ENCODE results near the gene BPNT1. TPM values are rescaled to one million over a fixed set of nuclear protein-coding genes. Genes with fewer than 3 reads are reported as not detected.
"Not testable (repeated sequence)": the region's sequence is repeated elsewhere in the genome, so short reads cannot be mapped to it uniquely, and the experiment has no call there.

Gene BPNT1
- total RNA-seq, 4 donors from 2014 or later, result 12.3 to 28.8 (median 13.5) TPM

DNA sequence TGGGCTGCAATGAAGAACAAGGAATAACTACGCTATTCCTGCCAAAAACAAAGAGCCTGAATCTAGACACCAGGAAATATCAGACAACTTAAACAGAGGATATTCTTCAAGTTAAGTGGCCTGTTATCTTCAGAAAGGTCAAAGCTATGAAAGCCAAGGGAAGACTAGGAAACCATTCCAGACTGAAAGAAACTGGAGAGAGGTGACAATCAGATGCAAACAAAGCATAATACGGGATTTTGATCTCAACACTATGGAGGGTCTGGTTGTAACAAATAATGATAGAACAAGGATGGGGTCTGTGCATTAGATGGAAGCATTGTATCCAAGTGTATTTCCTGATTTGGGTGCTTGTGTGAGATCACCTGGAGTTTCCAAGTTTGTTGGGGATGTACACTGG is 45.9 kb downstream of the BPNT1 start:
- TF ChIP-seq POLR2A (IDR thresholded peaks at IDR 0.05), result no peak
- TF ChIP-seq, protein P1, sequence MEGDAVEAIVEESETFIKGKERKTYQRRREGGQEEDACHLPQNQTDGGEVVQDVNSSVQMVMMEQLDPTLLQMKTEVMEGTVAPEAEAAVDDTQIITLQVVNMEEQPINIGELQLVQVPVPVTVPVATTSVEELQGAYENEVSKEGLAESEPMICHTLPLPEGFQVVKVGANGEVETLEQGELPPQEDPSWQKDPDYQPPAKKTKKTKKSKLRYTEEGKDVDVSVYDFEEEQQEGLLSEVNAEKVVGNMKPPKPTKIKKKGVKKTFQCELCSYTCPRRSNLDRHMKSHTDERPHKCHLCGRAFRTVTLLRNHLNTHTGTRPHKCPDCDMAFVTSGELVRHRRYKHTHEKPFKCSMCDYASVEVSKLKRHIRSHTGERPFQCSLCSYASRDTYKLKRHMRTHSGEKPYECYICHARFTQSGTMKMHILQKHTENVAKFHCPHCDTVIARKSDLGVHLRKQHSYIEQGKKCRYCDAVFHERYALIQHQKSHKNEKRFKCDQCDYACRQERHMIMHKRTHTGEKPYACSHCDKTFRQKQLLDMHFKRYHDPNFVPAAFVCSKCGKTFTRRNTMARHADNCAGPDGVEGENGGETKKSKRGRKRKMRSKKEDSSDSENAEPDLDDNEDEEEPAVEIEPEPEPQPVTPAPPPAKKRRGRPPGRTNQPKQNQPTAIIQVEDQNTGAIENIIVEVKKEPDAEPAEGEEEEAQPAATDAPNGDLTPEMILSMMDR (IDR thresholded peaks at IDR 0.05), result no peak
- H3K36me3 ChIP-seq, result no peaks in the 10 kb centered on the region
- DNase-seq, result no peak
- no peaks in the 10 kb centered on the region for H3K4me1 ChIP-seq
- no peaks in the 10 kb centered on the region for H3K9me3 ChIP-seq
- no peak overlapping the region for H3K4me3 ChIP-seq
- no peak overlapping the region for H3K27ac ChIP-seq
- H3K27me3 ChIP-seq, result no peaks in the 10 kb centered on the region
- intact Hi-C loops (cut with DNase I; ENCODE audit: low total_unique reads), result no loop called here

DNA sequence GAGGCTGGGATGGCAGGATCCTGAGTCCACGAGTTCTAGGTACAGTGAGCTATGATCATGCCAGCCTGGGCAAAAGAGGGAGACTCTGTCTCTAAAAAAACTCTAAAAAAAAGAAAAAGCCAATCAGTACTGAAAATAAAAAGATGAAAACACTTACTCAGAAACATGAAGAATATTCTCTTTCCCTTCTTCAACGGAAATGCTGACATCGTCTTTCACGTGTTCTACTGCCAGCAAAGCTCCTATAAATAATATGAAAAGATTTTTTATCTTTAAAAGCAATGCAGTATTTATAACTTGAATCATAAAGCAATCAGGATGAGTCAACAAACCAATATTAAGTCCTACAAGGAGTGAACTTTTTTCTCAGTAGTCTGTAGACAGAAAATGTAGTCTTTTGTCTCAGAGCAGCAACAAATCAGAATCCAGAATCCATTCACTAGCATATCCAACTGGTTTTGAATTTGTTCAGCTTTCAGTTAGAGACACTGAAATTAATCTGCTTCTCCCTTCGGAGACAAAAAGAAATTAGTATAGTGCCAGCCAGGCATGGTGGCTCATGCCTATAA is 49.5 kb downstream of the BPNT1 start:
- no peak for DNase-seq
- no peak overlapping the region for H3K27ac ChIP-seq
- H3K27me3 ChIP-seq, result no peaks in the 10 kb centered on the region
- intact Hi-C loops (cut with DNase I; ENCODE audit: low total_unique reads), result no loop called here
- no peaks in the 10 kb centered on the region for H3K9me3 ChIP-seq
- no peaks in the 10 kb centered on the region for H3K4me1 ChIP-seq
- TF ChIP-seq, protein P1 (IDR thresholded peaks at IDR 0.05), result no peak
- no peak for TF ChIP-seq POLR2A (IDR thresholded peaks at IDR 0.05)
- H3K36me3 ChIP-seq, result no peaks in the 10 kb centered on the region
- no peak overlapping the region for H3K4me3 ChIP-seq

DNA sequence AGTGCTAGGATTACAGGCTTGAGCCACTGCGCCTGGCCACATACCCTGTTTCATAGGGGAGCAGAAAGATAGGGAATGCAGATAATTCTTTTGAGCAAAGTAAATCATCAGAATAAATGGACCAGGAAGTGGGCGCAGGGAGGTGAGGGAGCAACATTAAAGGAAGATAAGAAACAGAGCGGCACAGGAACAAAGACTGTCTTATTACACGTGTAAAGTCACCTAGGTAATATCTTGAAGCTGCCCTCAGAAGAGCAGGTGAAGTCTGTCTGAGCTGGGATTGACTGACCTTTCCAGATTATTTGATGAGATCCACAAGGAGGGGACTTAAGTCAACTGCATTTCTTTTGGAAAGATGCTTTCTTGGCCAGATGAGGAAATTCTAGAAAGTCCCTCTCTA is 50.9 kb downstream of the BPNT1 start:
- Histone ChIP-seq H3K4me1 (no peaks in the 10 kb centered on the region), H3K4me3 (no peak overlapping the region), H3K27ac (no peak overlapping the region), H3K27me3 (no peaks in the 10 kb centered on the region), H3K36me3 (no peaks in the 10 kb centered on the region), H3K9me3 (no peaks in the 10 kb centered on the region)
- intact Hi-C loops (cut with DNase I; ENCODE audit: low total_unique reads), result no loop called here
- TF ChIP-seq, protein P1 (IDR thresholded peaks at IDR 0.05), result no peak
- no peak for TF ChIP-seq POLR2A (IDR thresholded peaks at IDR 0.05)
- no peak for DNase-seq

DNA sequence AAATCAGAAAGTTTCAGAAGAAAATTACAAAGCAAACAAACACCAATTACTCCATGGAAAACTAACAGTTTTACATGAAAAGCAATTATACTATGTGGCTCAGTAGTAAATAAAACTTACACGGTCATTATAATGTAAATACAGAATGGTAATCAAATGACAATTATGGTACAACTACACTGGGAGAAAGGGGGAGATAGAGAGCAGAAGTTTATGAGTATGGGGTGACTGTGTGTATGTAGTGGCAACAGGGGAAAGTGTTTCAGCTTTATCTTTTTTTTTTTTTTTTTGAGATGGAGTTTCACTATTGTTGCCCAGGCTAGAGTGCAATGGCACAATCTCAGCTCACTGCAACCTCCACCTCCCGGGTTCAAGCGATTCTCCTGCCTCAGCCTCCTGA is 51.8 kb downstream of the BPNT1 start:
- H3K36me3 ChIP-seq; H3K27me3 ChIP-seq; DNase-seq; H3K4me3 ChIP-seq; H3K4me1 ChIP-seq; H3K9me3 ChIP-seq; intact Hi-C loops (cut with DNase I; ENCODE audit: low total_unique reads); H3K27ac ChIP-seq: not testable (repeated sequence)

DNA sequence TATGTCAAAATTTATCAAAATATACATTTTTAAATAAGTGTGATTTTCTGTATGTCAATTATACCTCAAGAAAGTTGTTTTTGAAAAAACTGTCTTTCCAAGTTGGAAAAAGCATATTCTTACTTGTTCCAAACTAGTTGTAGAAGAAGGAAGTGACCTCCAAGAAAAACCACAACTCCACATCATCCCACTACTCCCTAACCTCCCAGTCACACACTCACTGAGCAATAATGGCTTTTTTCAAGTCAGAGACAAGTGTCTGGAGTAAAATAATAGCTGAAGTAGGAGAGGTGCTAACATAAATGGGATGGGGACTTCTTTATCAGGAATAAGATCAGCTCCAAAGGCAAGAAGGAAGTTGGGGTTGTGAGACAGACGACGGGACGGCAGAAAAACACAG is 56.7 kb downstream of the BPNT1 start:
- TF ChIP-seq POLR2A (IDR thresholded peaks at IDR 0.05), result no peak
- TF ChIP-seq, protein P1 (IDR thresholded peaks at IDR 0.05), result no peak
- peaks cover 0 to 5% of the 10 kb centered on the region in 2 donors for H3K36me3 ChIP-seq
- H3K27me3 ChIP-seq, result no peaks in the 10 kb centered on the region
- H3K4me1 ChIP-seq, result no peaks in the 10 kb centered on the region
- no peaks in the 10 kb centered on the region for H3K9me3 ChIP-seq
- intact Hi-C loops (cut with DNase I; ENCODE audit: low total_unique reads), result no loop called here
- no peak overlapping the region for H3K4me3 ChIP-seq
- H3K27ac ChIP-seq, result no peak overlapping the region
- DNase-seq, result no peak

DNA sequence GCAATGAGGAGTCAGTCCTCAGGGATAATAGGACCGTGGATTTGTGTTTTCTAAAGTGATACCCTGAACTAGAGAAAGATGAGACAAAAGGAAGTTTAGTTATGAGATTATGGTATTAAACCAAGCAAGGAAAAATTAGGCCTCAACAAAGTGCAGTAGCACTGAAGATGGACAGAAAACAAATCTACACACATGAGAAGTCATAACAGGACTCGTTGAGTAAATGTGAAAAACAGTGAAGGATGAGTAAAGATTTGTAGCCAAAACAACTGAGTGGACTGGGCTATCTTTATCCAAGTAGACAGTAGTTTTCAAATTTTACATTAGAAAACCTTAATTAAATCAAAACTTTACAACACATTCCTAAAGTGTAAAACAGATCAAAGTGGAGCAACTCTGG is 58.3 kb downstream of the BPNT1 start:
- Histone ChIP-seq H3K27ac (no peak overlapping the region), H3K9me3 (no peaks in the 10 kb centered on the region), H3K27me3 (no peaks in the 10 kb centered on the region), H3K4me1 (no peaks in the 10 kb centered on the region), H3K4me3 (no peak overlapping the region), H3K36me3 (peaks cover 0 to 5% of the 10 kb centered on the region in 2 donors)
- no peak for TF ChIP-seq POLR2A (IDR thresholded peaks at IDR 0.05)
- TF ChIP-seq, protein P1 (IDR thresholded peaks at IDR 0.05), result no peak
- DNase-seq, result no peak
- intact Hi-C loops (cut with DNase I; ENCODE audit: low total_unique reads), result no loop called here

All from uterus (tissue), 4 donors.